PC-3 (cell line): Measurements from ENCODE around the gene NINL. TPM values are rescaled to one million over a fixed set of nuclear protein-coding genes. Genes with fewer than 3 reads are reported as not detected.

Experiments used
- ATAC-seq: fragments of 200-7000 bp; cut with Tn5 transposase; 2 replicates; pipeline ENCODE4 v1.9.1; 2020; ENCODE audit warnings: mild to moderate bottlenecking, moderate library complexity
- BruUV-seq: library from RNA; stranded (reverse); fragments of 400-500 nt; replicated peaks from 2 replicates; lab custom pipeline; 2021; lab: Mats Ljungman, UMichigan
- CTCF ChIA-PET: fragments of 300-600 bp; sonication (Branson Sonifier 250); formaldehyde crosslinking; loops from one replicate; lab custom pipeline; 2022; ENCODE audit warnings: antibody characterized with exemption; lab: Charles Lee
- POLR2A ChIA-PET: fragments of 300-600 bp; sonication (Branson Sonifier 250); formaldehyde crosslinking; loops from one replicate; lab custom pipeline; 2022; ENCODE audit warnings: antibody characterized with exemption; ENCODE audit not compliant: unreplicated experiment; lab: Charles Lee
- DNase-seq: peaks from one replicate; pipeline ENCODE4 v3.0.0-alpha.2; 2015
- H2AFZ ChIP-seq: fragments of 300-600 bp; sonication (generic); 2 replicates; pipeline ENCODE4 v1.6.0; 2016; ENCODE audit warnings: antibody characterized with exemption, low read length
- H3F3A ChIP-seq: fragments of 300-600 bp; sonication (generic); one replicate; pipeline ENCODE4 v1.6.0; 2017; ENCODE audit warnings: antibody characterized with exemption, low read length, control low read depth, mild to moderate bottlenecking; ENCODE audit not compliant: unreplicated experiment
- H3K27ac ChIP-seq: fragments of 300-600 bp; sonication (generic); 2 replicates; pipeline ENCODE4 v1.5.1; 2016; ENCODE audit warnings: mild to moderate bottlenecking, low read length
- H3K27me3 ChIP-seq: fragments of 300-600 bp; sonication (generic); 2 replicates; pipeline ENCODE4 v1.6.1; 2016; ENCODE audit warnings: low read length, mixed read lengths
- H3K36me3 ChIP-seq: fragments of 300-600 bp; sonication (generic); 2 replicates; pipeline ENCODE4 v1.6.1; 2016; ENCODE audit warnings: low read depth, mixed run types, low read length, mixed read lengths
- H3K4me1 ChIP-seq: fragments of 300-600 bp; sonication (generic); 2 replicates; pipeline ENCODE4 v1.5.1; 2016; ENCODE audit warnings: low read length; ENCODE audit not compliant: insufficient read depth
- H3K4me2 ChIP-seq: fragments of 300-600 bp; sonication (generic); 2 replicates; pipeline ENCODE4 v1.6.0; 2016; ENCODE audit warnings: low read length
- H3K4me3 ChIP-seq: fragments of 300-600 bp; sonication (generic); 2 replicates; pipeline ENCODE4 v1.5.1; 2016; ENCODE audit warnings: mild to moderate bottlenecking, low read length, mixed read lengths
- H3K79me2 ChIP-seq: fragments of 300-600 bp; sonication (generic); 2 replicates; pipeline ENCODE4 v1.6.1; 2017; ENCODE audit warnings: low read length, mixed read lengths
- H3K9ac ChIP-seq: fragments of 300-600 bp; sonication (generic); 2 replicates; pipeline ENCODE4 v1.6.0; 2016; ENCODE audit warnings: mild to moderate bottlenecking, low read length
- H3K9me2 ChIP-seq: fragments of 300-600 bp; sonication (generic); replicated peaks from 2 replicates; pipeline ENCODE4 v1.6.1; 2016; ENCODE audit warnings: mixed run types, low read length, mixed read lengths
- H3K9me3 ChIP-seq: fragments of 300-600 bp; sonication (generic); 2 replicates; pipeline ENCODE4 v1.6.1; 2016; ENCODE audit warnings: low read length, mixed read lengths
- H4K20me1 ChIP-seq: fragments of 300-600 bp; sonication (generic); 2 replicates; pipeline ENCODE4 v1.6.1; 2016; ENCODE audit warnings: low read length, mixed read lengths
- CTCF ChIP-seq: fragments of 300-600 bp; sonication (generic); conservative IDR thresholded peaks from 2 replicates; pipeline ENCODE4 v1.5.1; 2017; ENCODE audit warnings: antibody characterized with exemption, low read depth, mild to moderate bottlenecking, low read length
- EZH2 ChIP-seq: fragments of 300-600 bp; sonication (generic); IDR thresholded peaks from one replicate; pipeline ENCODE4 v1.6.1; 2017; ENCODE audit warnings: antibody characterized with exemption, mild to moderate bottlenecking, low read length; ENCODE audit not compliant: unreplicated experiment
- EZH2phosphoT487 ChIP-seq: fragments of 300-600 bp; sonication (generic); IDR thresholded peaks from 2 replicates; pipeline ENCODE4 v1.6.1; 2018; ENCODE audit warnings: mild to moderate bottlenecking, antibody characterized with exemption, low read length, borderline replicate concordance
- intact Hi-C: fragments of 100-400 bp; cut with micrococcal nuclease; formaldehyde crosslinking; loops from 2 replicates; pipeline ENCODE4 v1.9.0; 2023
- total RNA-seq: library from RNA; depleted of rRNA; stranded (reverse); fragments of >200 nt; gene quantifications from 2 replicates; pipeline ENCODE4 v1.2.3, GENCODE V29; 2014

Gene NINL
- total RNA-seq, 1 experiment from 2014 or later = 6.5 TPM

- H3K4me2 ChIP-seq = no peak overlapping the region
- no peaks in the 10 kb centered on the region for H3K36me3 ChIP-seq
- DNase-seq (no peak), ATAC-seq (no peak)
- BruUV-seq = no TSS peak
- H3K27ac ChIP-seq = no peak overlapping the region
- H3K27me3 ChIP-seq = no peaks in the 10 kb centered on the region
- ChIA-PET POLR2A (interaction anchor here (0.6 kb wide), 1 partner anchor 103 kb away, joined by 12 read pairs; no protein-coding TSS in a partner anchor), CTCF (no interaction called here)
- H3K9me2 ChIP-seq = no peaks in the 10 kb centered on the region
- no peak overlapping the region for H3K4me3 ChIP-seq
- no peak overlapping the region for H2AFZ ChIP-seq
- no peaks in the 10 kb centered on the region for H3F3A ChIP-seq
- H3K9me3 ChIP-seq = no peaks in the 10 kb centered on the region
- H4K20me1 ChIP-seq = no peaks in the 10 kb centered on the region
- intact Hi-C loops = no loop called here
- H3K4me1 ChIP-seq = peaks cover 25% of the 10 kb centered on the region
- H3K9ac ChIP-seq = no peak overlapping the region
- H3K79me2 ChIP-seq = no peaks in the 10 kb centered on the region
- TF ChIP-seq EZH2phosphoT487 = no peak
- no peak for TF ChIP-seq EZH2
- TF ChIP-seq CTCF = no peak
Observed at GRCh38 chr20:25527949-25528348, 57.4 kb downstream of the NINL start.

GRCh38 chr20:25526446-25526845, 58.9 kb downstream of the NINL start:
- H3K9me2 ChIP-seq = no peaks in the 10 kb centered on the region
- peaks cover 15% of the 10 kb centered on the region for H3K4me1 ChIP-seq
- DNase-seq = no peak
- CTCF ChIA-PET = no interaction called here
- no TSS peak for BruUV-seq
- POLR2A ChIA-PET = no interaction called here
- intact Hi-C loops = no loop called here
- no peaks in the 10 kb centered on the region for H3K36me3 ChIP-seq
- H3K4me3 ChIP-seq = no peak overlapping the region
- no peaks in the 10 kb centered on the region for H4K20me1 ChIP-seq
- H3K27me3 ChIP-seq = no peaks in the 10 kb centered on the region
- H3K4me2 ChIP-seq = peak overlapping the region; percentile 11; the same call in 1 of the 2 replicates
- no peak overlapping the region for H3K9ac ChIP-seq
- H2AFZ ChIP-seq = no peak overlapping the region
- no peak for ATAC-seq
- H3K79me2 ChIP-seq = no peaks in the 10 kb centered on the region
- no peak for TF ChIP-seq CTCF
- TF ChIP-seq EZH2 = no peak
- TF ChIP-seq EZH2phosphoT487 = no peak
- H3K9me3 ChIP-seq = no peaks in the 10 kb centered on the region
- H3K27ac ChIP-seq = no peak overlapping the region
- no peaks in the 10 kb centered on the region for H3F3A ChIP-seq

- peak; percentile 84 for ATAC-seq
- Histone ChIP-seq H3K36me3 (no peaks in the 10 kb centered on the region), H4K20me1 (no peaks in the 10 kb centered on the region), H3K27me3 (no peaks in the 10 kb centered on the region), H3K79me2 (no peaks in the 10 kb centered on the region), H3K4me1 (peaks cover 15% of the 10 kb centered on the region), H3K9ac (no peak overlapping the region), H3K27ac (no peak overlapping the region), H2AFZ (no peak overlapping the region), H3K9me3 (no peaks in the 10 kb centered on the region), H3K4me3 (no peak overlapping the region), H3K4me2 (peak overlapping the region; percentile 11; the same call in 1 of the 2 replicates), H3F3A (no peaks in the 10 kb centered on the region), H3K9me2 (no peaks in the 10 kb centered on the region)
- intact Hi-C loops = no loop called here
- TF ChIP-seq EZH2phosphoT487 (no peak), EZH2 (no peak), CTCF (no peak)
- POLR2A ChIA-PET = no interaction called here
- CTCF ChIA-PET = no interaction called here
- no TSS peak for BruUV-seq
- DNase-seq = peak; percentile 79
Observed at GRCh38 chr20:25525867-25526266, 59.5 kb downstream of the NINL start.
